Skin of body (tissue), 2 donors: ENCODE data around the gene MPST. TPM values are rescaled to one million over a fixed set of nuclear protein-coding genes. Genes with fewer than 3 reads are reported as not detected.
"Not testable (repeated sequence)": the region's sequence is repeated elsewhere in the genome, so short reads cannot be mapped to it uniquely, and the experiment has no call there.

Source experiments
- DNase-seq: peaks from one replicate; lab custom pipeline; 2025; lab: John Stamatoyannopoulos, UW
- total RNA-seq: library from RNA; depleted of rRNA; stranded (reverse); fragments of >200 nt; gene quantifications from one replicate; pipeline ENCODE4 v1.2.3, GENCODE V29; 2014

MPST gene
- total RNA-seq: 39.3 TPM

- DNase-seq: no peak
Observed at GRCh38 chr22:37019309-37020191, at the start of gene MPST, which contains the start of gene TST. MPST (plus strand) TSS chr22:37019742; CDS start chr22:37019837, 95 bp downstream. TST (minus strand) TSS chr22:37019447; CDS start chr22:37018732, 715 bp downstream.

- DNase-seq: no peak
Observed at GRCh38 chr22:36971341-36972125, 48.0 kb upstream of the MPST start.

- no peak for DNase-seq
Observed at GRCh38 chr22:36976606-36977005, 42.9 kb upstream of the MPST start.

- no peak for DNase-seq
Observed at GRCh38 chr22:36977401-36977861, 42.1 kb upstream of the MPST start.

GRCh38 chr22:36977947-36978660 is 41.4 kb upstream of the MPST start:
- DNase-seq: peak; percentile 89

GRCh38 chr22:36979016-36979910 is 40.3 kb upstream of the MPST start:
- no peak for DNase-seq

- no peak for DNase-seq
Observed at GRCh38 chr22:36981247-36981775, 38.2 kb upstream of the MPST start.

- no peak for DNase-seq
Observed at GRCh38 chr22:36982136-36982535, 37.4 kb upstream of the MPST start.

- no peak for DNase-seq
Observed at GRCh38 chr22:36985211-36985889, 34.2 kb upstream of the MPST start.

GRCh38 chr22:36986242-36986821 is 33.2 kb upstream of the MPST start:
- DNase-seq: no peak

GRCh38 chr22:36988075-36988832 is 31.3 kb upstream of the MPST start:
- DNase-seq: no peak

- not testable (repeated sequence) for DNase-seq
Observed at GRCh38 chr22:36989012-36989411, 30.5 kb upstream of the MPST start.

GRCh38 chr22:36990457-36990856 is 29.1 kb upstream of the MPST start:
- no peak for DNase-seq

GRCh38 chr22:36991206-36991605 is 28.3 kb upstream of the MPST start:
- DNase-seq: no peak

GRCh38 chr22:36997746-36998145 is 21.8 kb upstream of the MPST start:
- no peak for DNase-seq

- no peak for DNase-seq
Observed at GRCh38 chr22:36998620-36999351, 20.8 kb upstream of the MPST start.

- DNase-seq: no peak
Observed at GRCh38 chr22:36999463-36999862, 20.1 kb upstream of the MPST start.
